Smooth muscle cell (in vitro differentiated cells): ENCODE data around the gene SUCLG1. TPM values are rescaled to one million over a fixed set of nuclear protein-coding genes. Genes with fewer than 3 reads are reported as not detected.

Experiments used
- DNase-seq: peaks from one replicate; lab custom pipeline; 2025; ENCODE audit not compliant: unreplicated experiment; lab: John Stamatoyannopoulos, UW
- H2AFZ ChIP-seq: fragments of 200-600 bp; sonication (generic); 2 replicates; pipeline ENCODE4 v1.6.0; 2016; ENCODE audit warnings: antibody characterized with exemption, low read depth, mild to moderate bottlenecking
- H3F3A ChIP-seq: fragments of 200-600 bp; sonication (generic); 2 replicates; pipeline ENCODE4 v1.6.0; 2017; ENCODE audit warnings: antibody characterized with exemption, low read depth
- H3K27ac ChIP-seq: fragments of 200-600 bp; sonication (generic); 2 replicates; pipeline ENCODE4 v1.5.1; 2016; ENCODE audit warnings: low read depth, mild to moderate bottlenecking
- H3K27me3 ChIP-seq: fragments of 200-600 bp; sonication (generic); 2 replicates; pipeline ENCODE4 v1.6.1; 2016; ENCODE audit warnings: low read depth, mild to moderate bottlenecking
- H3K36me3 ChIP-seq: fragments of 200-600 bp; sonication (generic); 2 replicates; pipeline ENCODE4 v1.5.1; 2016; ENCODE audit warnings: low read depth
- H3K4me1 ChIP-seq: fragments of 200-600 bp; sonication (generic); 2 replicates; pipeline ENCODE4 v1.5.1; 2016; ENCODE audit warnings: low read depth
- H3K4me2 ChIP-seq: fragments of 200-600 bp; sonication (generic); 2 replicates; pipeline ENCODE4 v1.6.0; 2016; ENCODE audit warnings: mild to moderate bottlenecking
- H3K4me3 ChIP-seq: fragments of 200-600 bp; sonication (generic); 2 replicates; pipeline ENCODE4 v1.5.1; 2016; ENCODE audit warnings: mild to moderate bottlenecking
- H3K79me2 ChIP-seq: fragments of 200-600 bp; sonication (generic); 2 replicates; pipeline ENCODE4 v1.6.0; 2016; ENCODE audit warnings: low read depth, mild to moderate bottlenecking
- H3K9ac ChIP-seq: fragments of 200-600 bp; sonication (generic); 2 replicates; pipeline ENCODE4 v1.6.0; 2016; ENCODE audit warnings: low read depth
- H3K9me3 ChIP-seq: fragments of 200-600 bp; sonication (generic); replicated peaks from 2 replicates; pipeline ENCODE4 v1.5.1; 2016; ENCODE audit warnings: low read depth
- H4K20me1 ChIP-seq: fragments of 200-600 bp; sonication (generic); 2 replicates; pipeline ENCODE4 v1.6.0; 2016; ENCODE audit warnings: low read depth
- WGBS: methylation state at CpG from one replicate; pipeline ENCODE4 v1.1.7; 2016; ENCODE audit warnings: low lambda C conversion rate; 5-methylcytosine and 5-hydroxymethylcytosine counted together
- polyA plus RNA-seq: library from polyadenylated mRNA; unstranded; fragments of >200 nt; fragmentation: Nextera tagmentation; extraction: Ambion mirVana; gene quantifications from 2 replicates; pipeline ENCODE4 v1.2.1, GENCODE V29; 2016
- total RNA-seq: library from RNA; depleted of rRNA; stranded (reverse); fragments of >200 nt; gene quantifications from 2 replicates; pipeline ENCODE4 v1.2.3, GENCODE V29; 2014
- TF ChIP-seq, protein P1 (sequence below): fragments of 200-600 bp; sonication (generic); IDR thresholded peaks from 2 replicates; pipeline ENCODE4 v1.5.1; 2017; ENCODE audit warnings: borderline replicate concordance, mild to moderate bottlenecking, antibody characterized with exemption; ENCODE audit not compliant: insufficient read depth, poor library complexity, severe bottlenecking

Gene SUCLG1
- total and polyA plus RNA-seq, 2 experiments from 2014 or later: 63.1 to 81.7 TPM

DNA sequence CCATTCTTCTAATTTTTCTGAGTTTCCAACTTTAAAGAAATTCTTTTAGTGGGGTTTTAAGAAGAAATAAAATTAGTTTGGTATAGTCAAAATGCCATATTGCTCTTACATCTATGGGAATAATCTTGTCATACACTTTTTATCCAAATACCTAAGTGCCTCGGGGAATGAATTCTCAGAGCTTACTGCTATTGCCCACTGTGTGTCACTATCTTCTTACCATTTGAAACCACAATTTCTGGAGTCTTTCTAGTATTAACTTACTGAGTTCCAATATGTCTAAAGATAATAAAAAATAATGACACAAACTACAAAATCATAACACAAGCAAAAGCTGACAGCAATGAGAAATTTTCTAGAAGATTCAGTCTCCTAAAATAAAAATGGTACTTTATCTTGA lies 33.5 kb upstream of the SUCLG1 start:
- Histone ChIP-seq H3K9me3 (no peaks in the 10 kb centered on the region), H3K27ac (no peak overlapping the region), H3K27me3 (no peaks in the 10 kb centered on the region), H3K79me2 (no peaks in the 10 kb centered on the region), H3K4me1 (peaks cover 6% of the 10 kb centered on the region), H2AFZ (no peak overlapping the region), H3K36me3 (no peaks in the 10 kb centered on the region), H3F3A (no peaks in the 10 kb centered on the region), H3K4me3 (no peak overlapping the region), H3K4me2 (no peak overlapping the region), H4K20me1 (no peaks in the 10 kb centered on the region), H3K9ac (no peak overlapping the region)
- no peak for DNase-seq
- TF ChIP-seq, protein P1, sequence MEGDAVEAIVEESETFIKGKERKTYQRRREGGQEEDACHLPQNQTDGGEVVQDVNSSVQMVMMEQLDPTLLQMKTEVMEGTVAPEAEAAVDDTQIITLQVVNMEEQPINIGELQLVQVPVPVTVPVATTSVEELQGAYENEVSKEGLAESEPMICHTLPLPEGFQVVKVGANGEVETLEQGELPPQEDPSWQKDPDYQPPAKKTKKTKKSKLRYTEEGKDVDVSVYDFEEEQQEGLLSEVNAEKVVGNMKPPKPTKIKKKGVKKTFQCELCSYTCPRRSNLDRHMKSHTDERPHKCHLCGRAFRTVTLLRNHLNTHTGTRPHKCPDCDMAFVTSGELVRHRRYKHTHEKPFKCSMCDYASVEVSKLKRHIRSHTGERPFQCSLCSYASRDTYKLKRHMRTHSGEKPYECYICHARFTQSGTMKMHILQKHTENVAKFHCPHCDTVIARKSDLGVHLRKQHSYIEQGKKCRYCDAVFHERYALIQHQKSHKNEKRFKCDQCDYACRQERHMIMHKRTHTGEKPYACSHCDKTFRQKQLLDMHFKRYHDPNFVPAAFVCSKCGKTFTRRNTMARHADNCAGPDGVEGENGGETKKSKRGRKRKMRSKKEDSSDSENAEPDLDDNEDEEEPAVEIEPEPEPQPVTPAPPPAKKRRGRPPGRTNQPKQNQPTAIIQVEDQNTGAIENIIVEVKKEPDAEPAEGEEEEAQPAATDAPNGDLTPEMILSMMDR: peak; percentile 15
- WGBS: 78% methylated on average over 1 of the region's 1 CpG

DNA sequence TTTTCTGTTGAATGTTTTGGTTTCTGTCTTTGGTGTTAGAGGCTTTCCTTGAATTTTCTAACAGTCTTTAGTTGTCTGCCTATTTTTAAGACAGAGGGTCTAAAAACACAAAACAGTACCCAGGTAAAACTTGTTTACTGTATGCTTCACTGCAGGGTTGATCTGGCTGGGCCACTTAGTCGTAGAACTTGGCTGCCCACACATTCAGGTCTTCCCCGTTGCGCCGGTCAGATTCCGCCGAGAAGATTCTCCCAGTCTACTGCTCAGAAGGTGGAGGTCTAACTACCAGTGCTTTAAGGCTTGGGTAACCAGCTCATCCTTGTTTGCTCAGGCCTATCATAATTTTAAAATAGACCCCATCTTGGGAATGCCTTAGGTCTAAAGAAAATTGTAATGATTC lies 32.7 kb upstream of the SUCLG1 start:
- Histone ChIP-seq H3K4me1 (peaks cover 11% of the 10 kb centered on the region), H3K79me2 (no peaks in the 10 kb centered on the region), H3K4me3 (no peak overlapping the region), H3K4me2 (no peak overlapping the region), H3K36me3 (no peaks in the 10 kb centered on the region), H3K9me3 (no peaks in the 10 kb centered on the region), H3K27ac (no peak overlapping the region), H3F3A (no peaks in the 10 kb centered on the region), H4K20me1 (no peaks in the 10 kb centered on the region), H2AFZ (no peak overlapping the region), H3K9ac (no peak overlapping the region), H3K27me3 (no peaks in the 10 kb centered on the region)
- DNase-seq: no peak
- TF ChIP-seq, protein P1: no peak
- WGBS: 89% methylated on average over 6 of the region's 6 CpGs

DNA sequence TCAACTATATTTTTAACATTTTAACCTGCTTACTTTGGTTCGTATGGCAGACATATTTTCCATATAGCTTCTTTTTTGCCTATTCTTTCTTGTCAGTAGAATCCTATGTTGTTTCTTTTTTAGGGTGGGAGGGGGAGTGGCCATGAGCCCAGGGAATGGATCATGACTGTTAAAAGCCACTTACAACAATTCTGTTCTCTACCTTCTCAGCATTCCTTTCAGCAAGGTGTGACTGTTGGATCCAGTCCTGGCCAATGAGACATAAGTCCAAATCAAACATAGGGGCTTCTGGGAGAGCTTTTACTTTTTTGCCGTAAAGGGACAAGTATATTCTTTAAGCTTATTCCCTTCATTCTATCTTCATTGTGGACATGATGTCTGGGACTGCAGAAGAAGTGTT lies 32.2 kb upstream of the SUCLG1 start:
- 50% methylated on average over 2 of the region's 2 CpGs for WGBS
- TF ChIP-seq, protein P1: no peak
- no peak overlapping the region for H3K9ac ChIP-seq

DNA sequence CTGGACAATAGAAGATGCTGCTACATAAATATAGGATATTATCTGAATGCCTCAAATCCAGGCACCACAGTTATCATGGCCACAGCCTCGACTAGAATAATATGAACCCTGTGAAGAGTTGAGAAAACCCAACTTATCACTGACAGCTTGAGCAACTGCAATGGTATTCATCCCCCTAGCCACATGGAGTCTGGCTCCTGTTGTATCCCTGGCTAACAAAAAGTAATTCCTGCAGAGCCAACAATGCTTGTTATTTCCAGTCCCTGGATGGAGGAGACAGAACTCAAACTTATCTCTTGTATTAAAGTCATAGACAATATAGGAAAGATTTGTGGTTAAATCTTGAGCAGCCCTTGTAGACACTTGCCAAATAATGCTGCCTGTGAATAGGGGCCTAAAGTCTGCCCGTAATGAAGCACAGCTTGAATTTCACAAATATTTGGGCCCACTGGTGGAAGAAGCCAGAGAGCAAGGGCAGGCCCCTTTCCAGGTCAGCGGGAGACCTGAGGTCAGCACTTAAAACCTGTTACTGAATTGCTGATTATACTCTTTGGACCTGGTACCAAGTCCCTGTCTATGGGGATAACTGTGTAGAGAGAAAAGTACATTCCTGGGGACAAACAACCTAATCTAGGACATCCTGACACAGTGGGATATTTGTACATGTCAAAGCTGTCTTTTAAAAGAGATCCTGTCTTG lies 28.4 kb upstream of the SUCLG1 start:
- no peak overlapping the region for H3K9ac ChIP-seq
- H3K27ac ChIP-seq: no peak overlapping the region
- no peaks in the 10 kb centered on the region for H3K36me3 ChIP-seq
- no peaks in the 10 kb centered on the region for H3F3A ChIP-seq
- no peaks in the 10 kb centered on the region for H3K79me2 ChIP-seq
- peaks cover 8% of the 10 kb centered on the region for H3K4me1 ChIP-seq
- H3K9me3 ChIP-seq: no peaks in the 10 kb centered on the region
- no peak overlapping the region for H3K4me3 ChIP-seq
- no peaks in the 10 kb centered on the region for H4K20me1 ChIP-seq
- no peak overlapping the region for H2AFZ ChIP-seq
- no peak overlapping the region for H3K4me2 ChIP-seq
- TF ChIP-seq, protein P1: no peak
- WGBS: 31% methylated on average over 3 of the region's 3 CpGs
- no peak for DNase-seq
- no peaks in the 10 kb centered on the region for H3K27me3 ChIP-seq

More for the DNA sequence above, 32.2 kb upstream of the SUCLG1 start:
- H4K20me1 ChIP-seq: no peaks in the 10 kb centered on the region
- H3K27ac ChIP-seq: no peak overlapping the region
- no peaks in the 10 kb centered on the region for H3K27me3 ChIP-seq
- no peaks in the 10 kb centered on the region for H3K79me2 ChIP-seq
- no peak overlapping the region for H3K4me2 ChIP-seq
- DNase-seq: no peak
- no peak overlapping the region for H3K4me3 ChIP-seq
- H2AFZ ChIP-seq: no peak overlapping the region
- no peaks in the 10 kb centered on the region for H3F3A ChIP-seq
- H3K36me3 ChIP-seq: no peaks in the 10 kb centered on the region
- H3K4me1 ChIP-seq: peaks cover 11% of the 10 kb centered on the region
- H3K9me3 ChIP-seq: no peaks in the 10 kb centered on the region
